CD4-positive, alpha-beta T cell treated with Interleukin-17A for 1 hour (primary cell): ENCODE measurements around the gene SORCS1.
"Not testable (repeated sequence)": the region's sequence is repeated elsewhere in the genome, so short reads cannot be mapped to it uniquely, and the experiment has no call there.

ENCODE experiments used
- DNase-seq: peaks from one replicate; pipeline ENCODE4 v3.0.0-alpha.2; 2020

SORCS1 gene

DNA sequence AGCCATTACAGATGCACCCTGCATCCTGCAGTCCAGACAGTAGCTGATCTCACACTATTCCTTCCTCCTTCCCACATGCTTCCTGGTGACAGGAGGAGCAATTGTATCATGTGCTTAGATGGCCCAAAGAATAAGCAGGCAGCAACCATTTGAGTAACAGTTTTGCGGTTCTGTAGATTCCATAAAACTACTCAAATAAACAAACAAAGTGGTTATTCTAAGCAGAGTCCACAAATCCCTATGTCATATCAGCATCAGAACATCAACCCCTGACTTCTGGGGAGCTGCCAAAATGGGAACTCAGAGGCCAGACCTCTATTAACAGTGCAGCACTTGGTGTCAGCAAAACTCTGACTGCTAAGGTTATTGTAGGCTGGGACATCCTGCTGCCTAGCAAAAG is 226.0 kb downstream of the SORCS1 start:
- no peak for DNase-seq

DNA sequence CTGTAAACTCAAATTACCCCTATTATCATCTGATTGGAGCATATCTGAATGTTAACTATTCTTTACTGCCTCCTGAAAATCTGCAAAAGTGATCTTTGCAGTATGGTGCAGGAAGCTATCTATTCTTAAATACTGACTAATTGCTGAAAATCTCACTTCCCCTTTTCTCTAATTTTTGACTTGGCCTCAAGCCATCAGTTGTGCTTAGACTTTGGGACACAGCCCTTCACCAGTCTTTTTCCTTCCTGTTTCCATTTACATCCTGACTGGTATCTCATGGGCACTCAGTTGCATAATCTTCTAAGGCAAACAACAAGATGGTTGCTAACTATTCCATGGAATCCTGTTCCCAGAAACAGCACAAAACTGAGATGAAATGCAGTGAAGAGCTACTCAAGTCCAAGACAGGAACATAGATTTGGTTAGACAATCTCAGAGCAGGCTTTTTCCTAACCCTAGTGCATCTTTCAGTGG is 228.5 kb downstream of the SORCS1 start:
- DNase-seq: peak; percentile 4

DNA sequence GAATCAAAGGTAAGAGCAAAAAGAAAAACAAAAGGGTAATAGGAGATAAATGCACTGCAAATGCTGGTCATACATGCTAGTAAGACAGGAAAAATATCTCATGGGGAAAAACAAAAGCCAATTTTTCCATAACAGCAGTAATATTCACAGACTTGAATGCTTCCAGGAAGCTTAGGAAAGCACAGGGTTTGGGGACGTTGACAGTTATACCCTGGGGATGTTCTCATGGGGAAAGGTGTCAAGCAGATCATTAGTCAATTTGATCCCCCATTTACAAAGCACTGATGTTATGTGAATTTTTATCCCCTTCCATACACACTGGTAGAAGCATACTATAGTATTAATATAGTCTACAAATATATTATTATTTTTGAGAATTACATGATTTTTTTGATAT is 232.7 kb downstream of the SORCS1 start:
- no peak for DNase-seq

DNA sequence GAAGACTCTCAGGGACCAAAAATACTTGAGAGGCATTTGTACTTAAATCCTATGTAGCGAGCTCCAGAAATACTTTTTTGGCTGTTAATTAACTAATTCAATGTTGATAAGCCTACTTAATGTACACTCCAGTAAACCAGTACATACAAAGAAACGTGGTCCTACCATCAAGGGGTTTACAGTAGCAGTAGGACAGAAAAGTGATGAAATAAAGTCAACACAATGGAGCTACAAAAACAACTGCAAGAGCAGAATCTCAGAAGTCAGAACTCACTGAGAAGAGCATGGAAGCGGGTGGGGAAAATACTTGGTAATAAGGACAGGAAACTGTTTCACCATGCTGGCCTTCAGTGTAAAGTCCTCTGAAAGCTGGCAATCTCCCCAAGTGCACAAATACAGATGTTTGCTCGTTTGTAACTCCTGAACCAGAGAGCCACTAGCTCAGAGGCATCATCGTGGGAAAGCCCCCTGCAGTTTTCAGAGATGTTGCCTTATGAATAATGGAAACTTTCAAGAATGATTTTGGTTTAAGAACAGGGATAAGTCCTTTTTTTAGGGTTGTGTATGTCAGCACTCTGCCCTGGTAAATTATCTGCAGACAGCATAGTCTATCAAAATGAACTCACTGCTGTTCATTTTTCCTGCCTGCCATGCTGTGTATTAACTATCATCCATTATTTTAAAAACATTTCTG is 233.2 kb downstream of the SORCS1 start:
- DNase-seq: no peak

DNA sequence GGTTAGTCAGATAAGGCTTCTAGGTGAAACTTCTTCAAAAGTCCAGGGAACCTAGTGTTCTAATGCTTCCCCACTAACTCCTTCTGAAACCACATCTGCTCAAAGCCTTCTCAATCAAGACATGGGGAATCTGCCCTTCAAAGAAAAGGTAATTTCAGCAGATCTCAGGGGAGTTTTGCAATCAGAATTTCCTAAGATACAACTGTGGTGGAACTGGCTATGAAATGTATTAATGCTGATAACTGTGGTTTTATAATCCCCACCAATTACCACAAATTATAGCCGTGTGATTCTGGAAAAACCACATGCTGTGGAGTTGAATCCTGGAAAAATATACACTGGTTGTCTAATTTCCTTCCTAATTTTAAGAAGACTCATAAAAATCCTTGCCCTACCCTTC is 233.8 kb downstream of the SORCS1 start:
- DNase-seq: no peak

DNA sequence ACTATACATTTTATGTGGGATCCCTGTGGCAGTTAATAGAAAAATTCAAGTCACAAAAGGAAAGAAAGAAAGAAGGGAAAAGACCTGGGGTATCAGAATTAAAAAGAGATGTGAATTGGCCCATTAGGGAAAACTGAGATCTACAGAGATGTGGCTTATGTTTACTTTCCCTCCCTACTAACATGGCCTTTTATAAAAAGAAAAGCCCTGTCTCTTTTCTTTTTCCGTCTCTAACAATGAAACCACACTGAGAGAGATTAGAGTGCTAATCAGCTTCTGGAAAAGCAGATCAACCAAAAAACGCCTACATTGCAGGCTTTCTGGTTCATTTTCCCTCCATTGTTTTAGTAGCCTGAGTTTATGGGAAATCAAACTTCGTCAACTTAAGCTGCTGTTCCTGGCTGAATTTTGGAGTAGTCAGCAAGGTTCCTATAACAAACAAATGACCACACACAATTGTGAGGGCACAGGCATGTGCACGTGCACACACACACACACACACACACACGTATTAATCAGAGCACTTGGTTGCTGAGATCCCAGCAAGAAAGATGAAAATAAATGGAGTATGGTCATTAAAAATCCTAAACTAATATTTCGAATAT is 235.1 kb downstream of the SORCS1 start:
- DNase-seq: no peak

DNA sequence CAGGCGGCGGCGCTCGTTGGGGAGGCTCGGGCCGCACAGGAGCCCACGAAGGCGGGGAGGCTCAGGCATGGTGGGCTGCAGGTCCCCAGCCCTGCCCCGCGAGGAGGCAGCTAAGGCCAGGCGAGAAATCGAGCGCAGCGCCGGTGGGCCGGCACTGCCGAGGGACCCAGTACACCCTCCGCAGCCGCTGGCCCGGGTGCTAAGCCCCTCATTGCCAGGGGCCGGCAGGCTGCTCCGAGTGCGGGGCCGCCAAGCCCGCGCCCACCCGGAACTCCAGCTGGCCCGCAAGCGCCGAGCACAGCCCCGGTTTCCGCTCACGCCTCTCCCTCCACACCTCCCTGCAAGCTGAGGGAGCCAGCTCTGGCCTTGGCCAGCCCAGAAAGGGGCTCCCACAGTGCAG is 236.4 kb downstream of the SORCS1 start:
- DNase-seq: not testable (repeated sequence)

DNA sequence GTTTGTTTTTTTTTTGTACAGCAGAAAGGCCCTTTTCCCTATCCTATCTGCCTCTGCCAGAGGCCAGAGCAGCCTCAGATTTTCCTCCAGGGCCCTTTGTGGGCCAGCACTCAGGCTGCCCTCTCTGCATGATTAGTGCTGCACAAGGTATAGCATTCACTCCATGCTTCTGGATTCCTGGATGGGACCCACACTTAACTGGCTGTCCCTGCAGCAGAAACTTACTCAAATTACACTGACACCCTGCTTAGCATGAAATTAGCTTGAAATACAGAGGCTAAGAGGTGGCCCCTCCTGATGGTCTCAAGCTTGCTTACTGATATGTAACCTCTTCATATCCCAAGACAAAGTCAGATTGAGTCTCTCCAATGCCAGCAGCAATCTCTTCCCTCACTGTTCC is 239.3 kb downstream of the SORCS1 start:
- no peak for DNase-seq

DNA sequence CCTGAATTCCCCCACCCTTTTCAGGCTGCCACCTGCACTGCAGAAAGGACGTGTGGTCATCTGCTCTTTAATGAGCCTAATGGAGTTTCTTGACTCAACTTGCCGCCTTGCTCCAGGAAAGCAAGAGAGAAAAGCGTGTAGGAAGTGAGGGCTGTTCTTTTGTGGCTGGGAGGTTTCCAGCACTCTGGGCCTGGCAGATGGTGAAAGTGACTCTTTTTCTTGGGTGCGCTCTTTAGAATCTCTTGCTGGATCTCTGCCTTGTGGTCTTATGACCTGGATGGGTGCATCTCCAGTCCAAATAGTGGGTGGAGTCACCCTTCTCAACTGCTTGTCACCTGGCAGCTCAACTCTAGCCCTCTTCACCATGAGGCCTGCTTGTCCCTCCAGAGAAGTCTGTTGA is 244.0 kb downstream of the SORCS1 start:
- no peak for DNase-seq

DNA sequence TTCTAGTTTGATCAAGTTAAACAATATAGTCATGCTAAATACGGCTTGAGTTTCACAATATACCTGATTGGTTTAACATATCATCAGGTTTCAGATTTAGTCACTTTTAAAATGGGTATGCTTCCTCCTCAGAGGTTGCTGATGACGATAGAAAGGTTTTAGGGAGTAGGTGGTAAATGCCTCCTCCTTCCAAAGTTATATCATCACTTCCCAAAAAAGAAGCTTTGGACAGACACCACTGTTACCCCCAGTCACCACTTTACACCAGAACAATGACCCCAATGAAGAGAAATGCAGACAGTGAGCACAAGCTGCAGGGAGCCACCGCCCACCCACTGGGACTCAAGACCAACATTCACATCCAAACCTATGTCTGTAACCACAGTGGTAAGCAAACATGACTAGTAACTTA is 244.6 kb downstream of the SORCS1 start:
- no peak for DNase-seq

DNA sequence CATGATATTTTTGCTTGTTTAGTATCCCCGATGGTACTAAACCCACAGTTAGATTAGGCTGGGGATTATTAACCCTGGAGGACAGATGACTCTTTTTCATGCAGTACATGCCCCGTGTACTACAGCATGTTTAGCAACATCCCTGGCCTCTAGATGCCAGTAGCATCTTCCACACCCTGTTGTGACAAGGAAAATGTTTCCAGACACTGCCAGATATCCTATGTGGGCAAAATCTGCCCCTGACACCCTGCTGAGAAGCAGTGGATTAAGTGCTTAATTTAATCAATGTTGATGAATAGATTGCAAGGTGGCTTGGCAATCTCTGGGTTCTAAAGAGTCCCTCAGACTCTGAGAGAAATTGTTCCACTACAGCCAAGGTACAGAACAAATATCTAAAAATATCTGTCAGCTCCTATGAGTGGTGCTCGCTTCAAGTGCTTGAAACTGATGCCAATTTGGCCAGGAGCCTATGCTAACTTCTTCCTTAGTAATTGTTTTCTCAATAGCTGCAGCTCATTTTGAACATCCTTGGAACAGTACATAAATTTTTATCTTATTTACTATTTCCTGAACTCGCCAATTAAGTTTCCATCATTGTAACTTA is 247.0 kb downstream of the SORCS1 start:
- no peak for DNase-seq

DNA sequence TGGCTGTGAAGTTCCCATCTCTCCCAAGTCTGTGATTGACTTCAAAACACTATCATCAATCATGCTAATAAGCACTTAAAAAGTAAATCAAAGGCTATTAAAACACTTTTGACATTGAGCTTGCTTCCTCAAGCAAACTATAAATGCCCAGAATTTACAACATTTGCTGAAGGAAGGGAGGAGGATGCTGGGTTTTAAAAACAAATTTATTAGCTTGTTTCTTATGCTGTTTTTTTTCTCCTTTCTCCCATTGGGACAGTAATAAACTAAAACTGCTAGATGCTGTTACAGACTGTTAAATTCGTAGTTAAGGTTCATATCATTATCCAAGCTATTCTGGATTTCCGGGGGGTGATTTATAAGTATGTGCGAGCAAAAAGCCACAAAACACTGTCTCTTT is 250.5 kb downstream of the SORCS1 start:
- no peak for DNase-seq

DNA sequence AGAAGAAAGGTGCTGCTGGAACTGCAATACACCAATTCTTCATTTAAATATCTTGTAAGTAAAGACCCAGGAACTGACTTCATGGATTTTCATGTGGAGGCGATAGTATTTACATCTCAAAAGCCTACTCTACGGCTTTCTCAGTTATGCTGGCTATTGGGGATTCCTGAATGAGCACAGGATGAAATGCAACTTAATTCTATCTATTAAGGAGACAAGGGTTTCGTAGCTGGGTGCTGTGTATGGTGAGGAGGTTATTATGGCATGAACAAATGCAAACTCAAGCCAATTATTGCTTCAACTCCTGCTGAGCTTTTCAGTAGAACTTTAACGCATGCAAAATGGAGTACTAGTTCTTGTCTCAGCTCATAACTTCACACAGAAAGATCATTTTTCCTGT is 251.2 kb downstream of the SORCS1 start:
- DNase-seq: no peak

DNA sequence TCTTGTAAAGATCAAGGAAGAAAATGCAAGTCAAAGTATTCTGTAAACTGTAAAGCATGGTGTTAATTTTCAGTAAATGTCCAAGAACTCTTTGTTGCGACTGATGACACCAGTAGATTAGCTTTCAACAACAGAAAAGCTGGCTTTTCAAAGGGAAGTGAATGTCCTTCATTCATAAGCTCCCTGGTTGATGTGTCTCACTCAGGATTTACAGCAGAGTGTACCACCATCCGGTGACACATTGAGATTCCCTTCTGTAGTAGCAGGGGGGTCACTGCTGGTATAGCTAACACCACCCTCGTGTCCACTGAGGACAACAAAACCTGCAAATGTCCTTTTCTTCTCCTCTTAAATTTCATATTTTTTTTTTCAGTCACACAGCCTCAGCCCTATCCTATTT is 253.4 kb downstream of the SORCS1 start:
- no peak for DNase-seq

DNA sequence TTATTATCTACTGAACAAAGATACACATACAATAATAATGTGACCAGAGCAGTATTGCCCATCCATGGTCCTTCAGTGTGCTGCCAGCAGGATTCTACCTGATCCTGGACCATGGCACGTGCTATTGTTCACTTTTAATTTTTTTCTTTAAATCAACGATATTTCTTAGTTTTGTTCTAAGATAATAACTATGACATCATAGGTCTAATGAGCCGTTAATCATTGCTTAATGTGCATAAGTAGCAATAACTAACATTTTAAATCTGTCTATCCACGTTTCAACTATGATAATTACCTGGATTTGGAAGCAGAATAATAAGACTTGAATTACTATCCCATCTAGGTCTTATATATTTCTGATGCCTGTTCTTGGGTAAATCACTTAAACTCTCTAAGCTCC is 253.8 kb downstream of the SORCS1 start:
- no peak for DNase-seq

DNA sequence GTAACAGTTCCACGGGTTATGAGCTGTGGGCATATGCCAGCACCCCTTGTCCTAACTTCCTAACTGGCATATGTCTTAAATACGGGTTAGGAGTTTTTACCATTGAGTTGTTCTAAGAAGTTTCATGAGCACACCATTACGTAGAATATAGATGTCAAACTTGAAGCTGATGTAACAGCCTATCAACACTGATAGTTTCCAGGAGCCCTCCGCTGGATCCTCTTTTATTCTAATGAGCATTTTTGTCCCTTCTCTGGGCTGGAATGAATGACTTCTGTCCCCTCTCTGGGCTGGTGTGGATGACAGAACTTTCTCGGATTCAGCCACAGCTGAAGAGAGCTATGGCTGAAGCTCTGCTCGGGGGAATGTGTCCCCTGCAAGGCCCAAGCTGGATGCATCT is 256.3 kb downstream of the SORCS1 start:
- DNase-seq: no peak

DNA sequence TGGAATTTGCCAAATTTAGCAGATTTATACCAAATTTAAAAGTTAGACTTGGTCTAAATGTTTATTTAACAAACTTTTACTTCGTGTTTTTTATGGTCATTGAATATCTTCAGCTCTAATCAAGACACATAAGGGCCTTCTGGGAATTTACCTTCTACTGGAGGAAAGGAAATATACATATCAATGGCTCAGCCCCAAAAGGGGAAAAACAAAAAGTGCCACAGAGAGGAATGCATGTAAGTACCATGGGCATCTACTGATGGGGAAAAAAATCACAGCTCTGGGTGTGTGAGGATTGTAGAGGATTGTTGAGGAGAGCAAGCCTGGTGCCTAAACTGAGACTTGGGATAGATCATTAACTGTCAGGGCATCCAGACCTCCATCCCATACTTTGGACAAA is 260.3 kb downstream of the SORCS1 start:
- DNase-seq: no peak

DNA sequence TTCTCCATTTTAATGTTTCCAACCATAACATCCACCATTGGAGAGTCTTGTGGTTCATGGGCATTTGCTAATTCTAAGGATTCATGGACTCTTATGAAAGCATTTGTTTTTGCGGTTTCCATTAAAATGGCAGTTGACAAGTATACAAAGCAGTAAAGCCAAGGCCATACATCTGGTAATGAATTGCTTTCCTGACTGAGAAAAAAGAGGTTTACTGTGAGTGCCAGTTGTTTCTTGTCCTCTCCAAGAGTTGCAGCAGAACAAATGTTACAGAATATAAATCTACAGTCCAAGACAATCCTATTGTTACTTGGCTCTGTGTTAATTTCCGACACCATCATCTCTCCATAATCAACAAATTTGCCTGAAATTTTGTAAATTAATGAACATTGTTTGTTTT is 261.3 kb downstream of the SORCS1 start:
- no peak for DNase-seq

DNA sequence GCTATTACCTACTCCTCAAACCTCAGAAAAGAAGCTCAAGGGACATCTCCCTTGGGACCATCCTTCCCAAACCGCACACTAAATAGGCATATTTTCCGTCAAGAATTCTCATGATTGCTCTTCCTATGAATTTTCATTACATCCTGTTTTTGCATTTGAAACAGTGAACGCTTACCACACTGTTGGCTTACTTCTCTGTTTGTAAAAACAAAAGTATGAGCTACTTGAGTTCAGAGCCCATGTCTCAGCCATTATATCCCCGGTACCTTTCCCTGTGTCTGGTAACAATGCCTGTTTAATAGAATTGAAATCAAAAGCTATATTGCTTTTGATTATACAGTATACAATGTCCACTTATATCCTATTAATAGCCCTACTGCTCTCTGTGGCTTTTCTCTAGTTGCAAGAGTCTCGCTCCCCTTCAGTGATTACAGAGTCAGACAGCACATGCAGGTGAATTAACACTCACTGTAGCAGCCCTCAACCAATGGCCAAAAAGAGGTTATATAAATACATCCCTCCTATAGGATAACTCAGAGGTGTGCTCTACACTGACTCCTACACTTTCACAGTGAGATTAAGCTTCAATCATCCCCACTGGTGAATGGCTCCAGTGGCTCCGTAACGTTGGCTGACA is 264.4 kb downstream of the SORCS1 start:
- no peak for DNase-seq

DNA sequence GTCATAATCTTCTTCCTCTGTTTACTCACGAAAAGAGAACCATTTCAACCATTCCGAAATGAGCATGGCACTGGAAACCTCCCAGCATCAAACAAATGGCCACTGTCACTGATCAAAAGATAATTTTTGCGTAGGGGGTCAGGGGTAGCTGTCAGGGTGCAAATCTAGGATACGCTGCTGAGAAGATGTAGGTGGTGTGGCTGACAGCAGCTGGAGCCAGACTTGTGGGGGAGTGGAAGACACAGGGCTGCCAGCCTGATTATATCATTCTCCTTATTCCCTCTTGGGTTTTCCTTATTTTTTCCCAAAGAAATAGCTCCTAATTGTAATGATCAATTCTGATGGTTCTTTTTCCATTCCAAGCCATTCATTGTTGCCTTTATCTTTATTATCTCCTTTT is 266.1 kb downstream of the SORCS1 start:
- no peak for DNase-seq

DNA sequence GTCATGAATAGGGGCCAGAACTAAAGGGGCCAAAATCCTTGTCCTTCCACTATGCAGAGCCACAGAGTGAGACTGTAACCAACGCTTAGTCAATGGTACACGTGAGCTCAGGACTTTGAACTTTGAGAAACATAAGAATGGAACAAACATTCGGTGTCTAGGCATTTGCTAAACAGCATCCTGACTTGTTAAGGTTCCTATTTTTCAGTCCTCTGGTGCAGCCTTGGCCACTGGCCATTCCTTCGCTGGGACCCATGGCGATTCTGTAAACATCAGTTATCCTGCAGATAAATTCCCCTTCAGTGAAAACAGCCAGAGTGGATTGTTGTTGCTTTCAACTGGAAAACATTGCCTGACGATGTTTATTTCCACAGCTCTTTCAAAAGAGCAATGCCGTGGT is 266.8 kb downstream of the SORCS1 start:
- DNase-seq: no peak

DNA sequence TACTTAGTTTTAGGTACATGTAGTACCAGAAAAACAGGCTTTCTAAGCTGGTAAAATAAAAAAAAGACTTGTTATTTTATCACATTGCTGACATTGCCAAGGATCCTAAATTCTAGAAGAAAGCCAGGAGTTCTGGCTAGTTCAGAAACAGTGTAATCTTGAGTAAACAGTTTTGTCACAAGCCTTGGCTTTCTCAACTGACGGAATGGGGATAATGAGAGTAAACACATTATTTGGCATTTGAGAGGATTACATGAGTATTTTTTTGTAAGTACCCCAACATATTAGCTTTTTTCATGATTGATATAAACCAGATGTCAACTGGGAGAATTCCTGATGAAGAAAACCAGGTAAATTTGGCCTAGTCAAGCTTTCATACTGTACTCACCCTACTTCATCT is 269.8 kb downstream of the SORCS1 start:
- DNase-seq: no peak

DNA sequence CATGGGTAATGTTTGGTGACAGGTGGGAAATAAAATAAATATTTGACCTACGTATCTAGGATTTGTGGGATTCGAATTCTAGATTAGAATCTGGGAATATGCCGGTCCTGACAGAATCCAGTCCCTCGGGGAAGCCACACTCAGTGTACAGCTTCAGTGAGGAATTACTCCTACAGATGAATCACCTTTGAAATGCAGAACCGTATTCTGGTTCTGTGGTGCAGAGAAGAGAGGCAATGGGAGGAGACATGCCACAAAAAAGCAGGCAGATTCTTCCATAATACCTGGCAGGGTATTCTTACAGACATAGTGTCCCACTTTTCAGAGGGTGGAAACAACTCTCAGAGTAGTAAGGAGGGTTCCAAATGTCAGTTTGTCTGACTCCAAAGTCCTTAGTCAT is 286.9 kb downstream of the SORCS1 start:
- no peak for DNase-seq

DNA sequence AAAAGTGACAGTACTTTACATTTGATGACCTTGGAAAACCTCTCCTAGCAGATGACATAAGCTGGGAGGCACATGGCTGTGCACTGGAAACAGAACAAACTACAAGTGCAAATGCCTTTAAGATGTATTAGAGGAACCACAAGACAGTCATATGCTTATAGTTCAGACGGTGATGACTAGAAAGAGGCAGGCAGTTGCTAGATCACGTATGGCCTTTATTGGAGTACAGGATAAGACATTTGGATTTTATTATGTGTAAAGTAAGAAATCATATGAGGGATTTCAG is 290.0 kb downstream of the SORCS1 start:
- DNase-seq: no peak
